GM12801 (cell line): ENCODE results near the gene TARM1.

ENCODE experiments used
- CTCF ChIP-seq: IDR thresholded peaks from one replicate; pipeline ENCODE4 v1.5.1; 2011; ENCODE audit warnings: control low read depth; ENCODE audit not compliant: insufficient read length; ENCODE audit errors: extremely low read depth

TARM1 gene

GRCh38 chr19:54106716-54107115 is 25.6 kb upstream of the TARM1 start:
- no peak for TF ChIP-seq CTCF

GRCh38 chr19:54105796-54106195 is 24.6 kb upstream of the TARM1 start:
- no peak for TF ChIP-seq CTCF

GRCh38 chr19:54104998-54105715 is 24.0 kb upstream of the TARM1 start:
- no peak for TF ChIP-seq CTCF

GRCh38 chr19:54102421-54103169 is 21.4 kb upstream of the TARM1 start, which contains the start of gene NDUFA3:
NDUFA3 (plus strand) TSS chr19:54102855; CDS start chr19:54102879, 24 bp downstream.
- TF ChIP-seq CTCF = no peak

GRCh38 chr19:54100561-54100960 is 19.4 kb upstream of the TARM1 start, which contains the start of gene OSCAR:
OSCAR (minus strand) TSS chr19:54100803; CDS start chr19:54100792, 11 bp downstream.
- TF ChIP-seq CTCF = no peak

- no peak for TF ChIP-seq CTCF
These were observed 18.2 kb upstream of the TARM1 start for GRCh38 chr19:54099190-54099902.

- no peak for TF ChIP-seq CTCF
These were observed 15.5 kb upstream of the TARM1 start for GRCh38 chr19:54096617-54097106.
